GM23338 (cell line): ENCODE data around the gene FPGS. TPM values are rescaled to one million over a fixed set of nuclear protein-coding genes. Genes with fewer than 3 reads are reported as not detected.
"Not testable (repeated sequence)": the region's sequence is repeated elsewhere in the genome, so short reads cannot be mapped to it uniquely, and the experiment has no call there.

Source experiments
- ATAC-seq: fragments of 200-7000 bp; cut with Tn5 transposase; 3 replicates; pipeline ENCODE4 v1.9.1; 2020
- DNase-seq: peaks from one replicate; pipeline ENCODE4 v3.0.0-alpha.2; 2015; ENCODE audit warnings: low spot score
- H2AFZ ChIP-seq: fragments of 200-600 bp; sonication (generic); 2 replicates; pipeline ENCODE4 v1.8.0; 2016; ENCODE audit warnings: antibody characterized with exemption, mild to moderate bottlenecking, moderate library complexity
- H3F3A ChIP-seq: fragments of 200-600 bp; sonication (generic); replicated peaks from 2 replicates; pipeline ENCODE4 v1.8.0; 2017; ENCODE audit warnings: antibody characterized with exemption, mixed run types, low read depth
- H3K27ac ChIP-seq: fragments of 200-600 bp; sonication (generic); 2 replicates; pipeline ENCODE4 v1.6.1; 2016; ENCODE audit warnings: low read depth
- H3K27me3 ChIP-seq: fragments of 200-600 bp; sonication (generic); 2 replicates; pipeline ENCODE4 v1.8.0; 2016; ENCODE audit warnings: mild to moderate bottlenecking, mixed run types, moderate library complexity; ENCODE audit not compliant: insufficient read depth
- H3K36me3 ChIP-seq: fragments of 200-600 bp; sonication (generic); 2 replicates; pipeline ENCODE4 v1.8.0; 2016; ENCODE audit warnings: mild to moderate bottlenecking; ENCODE audit not compliant: insufficient read depth
- H3K4me1 ChIP-seq: fragments of 200-600 bp; sonication (generic); 2 replicates; pipeline ENCODE4 v1.8.0; 2016; ENCODE audit warnings: mild to moderate bottlenecking, moderate library complexity; ENCODE audit not compliant: insufficient read depth
- H3K4me2 ChIP-seq: fragments of 200-600 bp; sonication (generic); 2 replicates; pipeline ENCODE4 v1.7.1; 2017; ENCODE audit warnings: mixed run types
- H3K4me3 ChIP-seq: fragments of 200-600 bp; sonication (generic); 2 replicates; pipeline ENCODE4 v1.6.1; 2016; ENCODE audit warnings: mixed run types
- H3K79me2 ChIP-seq: fragments of 200-600 bp; sonication (generic); replicated peaks from 2 replicates; pipeline ENCODE4 v1.8.0; 2017; ENCODE audit warnings: mild to moderate bottlenecking; ENCODE audit not compliant: insufficient read depth
- H3K9me2 ChIP-seq: fragments of 200-600 bp; sonication (generic); 2 replicates; pipeline ENCODE4 v1.8.0; 2017; ENCODE audit not compliant: insufficient read depth
- H4K20me1 ChIP-seq: fragments of 200-600 bp; sonication (generic); replicated peaks from 2 replicates; pipeline ENCODE4 v1.8.0; 2017; ENCODE audit warnings: mild to moderate bottlenecking; ENCODE audit not compliant: insufficient read depth
- H3K27ac Mint-ChIP-seq: 2 replicates; pipeline ENCODE4 v1.8.0; 2020; ENCODE audit warnings: inconsistent platforms, mild to moderate bottlenecking, moderate library complexity, mixed read lengths
- H3K27me3 Mint-ChIP-seq: 3 replicates; pipeline ENCODE4 v1.8.0; 2022; ENCODE audit warnings: low read depth, mild to moderate bottlenecking, moderate library complexity, mixed read lengths, inconsistent platforms; ENCODE audit not compliant: insufficient read depth, poor library complexity
- H3K36me3 Mint-ChIP-seq: 3 replicates; pipeline ENCODE4 v1.8.0; 2021; ENCODE audit warnings: low read depth, mild to moderate bottlenecking, inconsistent platforms, moderate library complexity, mixed read lengths
- H3K4me1 Mint-ChIP-seq: 3 replicates; pipeline ENCODE4 v1.8.0; 2020; ENCODE audit warnings: mild to moderate bottlenecking, inconsistent platforms, mixed read lengths
- H3K4me3 Mint-ChIP-seq: 3 replicates; pipeline ENCODE4 v1.8.0; 2021; ENCODE audit warnings: moderate library complexity, mild to moderate bottlenecking, inconsistent platforms, mixed read lengths
- H3K9me3 Mint-ChIP-seq: 3 replicates; pipeline ENCODE4 v1.8.0; 2020; ENCODE audit warnings: moderate library complexity, mild to moderate bottlenecking, inconsistent platforms, mixed read lengths
- CREB1 ChIP-seq: fragments of 250-450 bp; sonication (Bioruptor Pico); IDR thresholded peaks from 2 replicates; pipeline ENCODE4 v1.5.0; 2020; ENCODE audit warnings: low read depth, mild to moderate bottlenecking, moderate library complexity
- ZNF114 ChIP-seq: fragments of 250-450 bp; sonication (Bioruptor Pico); IDR thresholded peaks from 2 replicates; pipeline ENCODE4 v1.5.0; 2020; ENCODE audit warnings: mild to moderate bottlenecking, moderate library complexity
- polyA plus RNA-seq: library from polyadenylated mRNA; unstranded; fragments of >200 nt; fragmentation: Nextera tagmentation; extraction: Ambion mirVana; gene quantifications from 2 replicates; pipeline ENCODE4 v1.2.1, GENCODE V29; 2016
- total RNA-seq: library from RNA; depleted of rRNA; stranded (reverse); fragments of >200 nt; shearing (Covaris generic); gene quantifications from 2 replicates; pipeline ENCODE4 v1.2.3, GENCODE V29; 2014
- TF ChIP-seq, protein P1 (sequence below): IDR thresholded peaks from one replicate; pipeline ENCODE4 v1.6.1; 2018; ENCODE audit warnings: antibody characterized with exemption; ENCODE audit not compliant: unreplicated experiment
- TF ChIP-seq, protein P2 (sequence below): IDR thresholded peaks from 2 replicates; pipeline ENCODE4 v1.6.1; 2016; ENCODE audit warnings: antibody characterized with exemption
- TF ChIP-seq, protein P3 (sequence below), 2 experiments: fragments of 200-600 bp in 1 of 2; sonication (generic) in 1 of 2; conservative IDR thresholded peaks; 2 replicates each; pipeline versions ENCODE4 v1.5.1 to v1.6.1; 2016 to 2017; ENCODE audit warnings: antibody characterized with exemption in 2 of 2, low read depth in 2 of 2, mild to moderate bottlenecking in 2 of 2, moderate library complexity in 1 of 2

Gene FPGS
- total and polyA plus RNA-seq, 2 experiments from 2014 or later, result 40.7 to 87.2 TPM

DNA sequence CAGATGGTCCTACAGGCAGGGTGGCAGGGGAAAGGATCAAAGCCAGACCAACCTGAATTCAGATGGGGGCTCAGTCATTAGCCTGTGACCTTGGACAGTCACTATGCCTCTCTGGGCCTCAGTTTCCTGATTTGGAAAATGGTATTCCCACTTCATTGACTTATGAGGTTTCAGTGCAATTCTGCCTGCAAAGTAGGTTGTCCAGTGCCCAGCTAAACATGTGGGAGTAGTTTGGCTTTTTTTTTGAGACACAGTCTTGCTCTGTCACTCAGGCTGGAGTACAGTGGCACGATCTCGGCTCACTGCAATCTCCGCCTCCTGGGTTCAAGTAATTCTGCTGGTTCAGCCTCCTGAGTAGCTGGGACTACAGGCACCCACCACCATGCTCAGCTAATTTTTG is 33.9 kb downstream of the FPGS start:
- not testable (repeated sequence) for ATAC-seq, H3K79me2 ChIP-seq, H3K9me3 Mint-ChIP-seq, H3K4me3 ChIP-seq, H3K27me3 ChIP-seq, H3K27ac ChIP-seq, H3K36me3 Mint-ChIP-seq, H3K4me2 ChIP-seq, H3K4me3 Mint-ChIP-seq, H3K27me3 Mint-ChIP-seq, H3K36me3 ChIP-seq, H2AFZ ChIP-seq, H4K20me1 ChIP-seq, H3K27ac Mint-ChIP-seq, H3K9me2 ChIP-seq, H3K4me1 ChIP-seq, H3F3A ChIP-seq, DNase-seq
- peaks cover 10% of the 10 kb centered on the region for H3K4me1 Mint-ChIP-seq

DNA sequence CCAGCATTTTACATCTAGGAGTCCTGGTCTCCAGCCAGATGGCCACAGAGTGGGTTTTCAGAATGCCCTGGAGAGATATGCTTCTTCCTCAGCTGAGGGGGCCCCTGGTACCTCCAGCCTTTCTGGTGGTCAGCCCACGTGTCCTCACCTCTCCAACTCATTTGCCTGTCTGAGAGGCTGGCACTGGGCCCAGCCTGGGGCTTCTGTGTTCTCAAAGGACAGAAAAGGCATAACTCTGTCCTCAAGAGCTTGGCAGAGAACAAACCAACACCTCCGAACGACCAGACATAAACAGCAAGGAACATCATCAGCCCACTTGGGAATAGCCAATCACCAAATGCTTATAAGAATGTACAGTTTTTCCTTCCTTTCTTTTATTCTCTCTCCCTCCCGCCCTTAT is 34.7 kb downstream of the FPGS start:
- H3K4me3 ChIP-seq, result no peak overlapping the region
- DNase-seq (no peak), ATAC-seq (no peak)
- Mint-ChIP-seq H3K4me1 (peaks cover 9% of the 10 kb centered on the region), H3K36me3 (no peaks in the 10 kb centered on the region), H3K27me3 (peaks cover 3% of the 10 kb centered on the region), H3K27ac (no peak overlapping the region), H3K9me3 (no peaks in the 10 kb centered on the region), H3K4me3 (no peak overlapping the region)
- H3K4me2 ChIP-seq, result no peak overlapping the region
- H3K27me3 ChIP-seq, result no peaks in the 10 kb centered on the region
- no peaks in the 10 kb centered on the region for H3K4me1 ChIP-seq
- H3K27ac ChIP-seq, result no peak overlapping the region
- TF ChIP-seq ZNF114 (CRISPR knock-in tag) (no peak), CREB1 (no peak)
- TF ChIP-seq, protein P1, sequence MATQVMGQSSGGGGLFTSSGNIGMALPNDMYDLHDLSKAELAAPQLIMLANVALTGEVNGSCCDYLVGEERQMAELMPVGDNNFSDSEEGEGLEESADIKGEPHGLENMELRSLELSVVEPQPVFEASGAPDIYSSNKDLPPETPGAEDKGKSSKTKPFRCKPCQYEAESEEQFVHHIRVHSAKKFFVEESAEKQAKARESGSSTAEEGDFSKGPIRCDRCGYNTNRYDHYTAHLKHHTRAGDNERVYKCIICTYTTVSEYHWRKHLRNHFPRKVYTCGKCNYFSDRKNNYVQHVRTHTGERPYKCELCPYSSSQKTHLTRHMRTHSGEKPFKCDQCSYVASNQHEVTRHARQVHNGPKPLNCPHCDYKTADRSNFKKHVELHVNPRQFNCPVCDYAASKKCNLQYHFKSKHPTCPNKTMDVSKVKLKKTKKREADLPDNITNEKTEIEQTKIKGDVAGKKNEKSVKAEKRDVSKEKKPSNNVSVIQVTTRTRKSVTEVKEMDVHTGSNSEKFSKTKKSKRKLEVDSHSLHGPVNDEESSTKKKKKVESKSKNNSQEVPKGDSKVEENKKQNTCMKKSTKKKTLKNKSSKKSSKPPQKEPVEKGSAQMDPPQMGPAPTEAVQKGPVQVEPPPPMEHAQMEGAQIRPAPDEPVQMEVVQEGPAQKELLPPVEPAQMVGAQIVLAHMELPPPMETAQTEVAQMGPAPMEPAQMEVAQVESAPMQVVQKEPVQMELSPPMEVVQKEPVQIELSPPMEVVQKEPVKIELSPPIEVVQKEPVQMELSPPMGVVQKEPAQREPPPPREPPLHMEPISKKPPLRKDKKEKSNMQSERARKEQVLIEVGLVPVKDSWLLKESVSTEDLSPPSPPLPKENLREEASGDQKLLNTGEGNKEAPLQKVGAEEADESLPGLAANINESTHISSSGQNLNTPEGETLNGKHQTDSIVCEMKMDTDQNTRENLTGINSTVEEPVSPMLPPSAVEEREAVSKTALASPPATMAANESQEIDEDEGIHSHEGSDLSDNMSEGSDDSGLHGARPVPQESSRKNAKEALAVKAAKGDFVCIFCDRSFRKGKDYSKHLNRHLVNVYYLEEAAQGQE, result no peak
- TF ChIP-seq, protein P2, sequence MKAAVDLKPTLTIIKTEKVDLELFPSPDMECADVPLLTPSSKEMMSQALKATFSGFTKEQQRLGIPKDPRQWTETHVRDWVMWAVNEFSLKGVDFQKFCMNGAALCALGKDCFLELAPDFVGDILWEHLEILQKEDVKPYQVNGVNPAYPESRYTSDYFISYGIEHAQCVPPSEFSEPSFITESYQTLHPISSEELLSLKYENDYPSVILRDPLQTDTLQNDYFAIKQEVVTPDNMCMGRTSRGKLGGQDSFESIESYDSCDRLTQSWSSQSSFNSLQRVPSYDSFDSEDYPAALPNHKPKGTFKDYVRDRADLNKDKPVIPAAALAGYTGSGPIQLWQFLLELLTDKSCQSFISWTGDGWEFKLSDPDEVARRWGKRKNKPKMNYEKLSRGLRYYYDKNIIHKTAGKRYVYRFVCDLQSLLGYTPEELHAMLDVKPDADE, result no peak
- TF ChIP-seq, protein P3, sequence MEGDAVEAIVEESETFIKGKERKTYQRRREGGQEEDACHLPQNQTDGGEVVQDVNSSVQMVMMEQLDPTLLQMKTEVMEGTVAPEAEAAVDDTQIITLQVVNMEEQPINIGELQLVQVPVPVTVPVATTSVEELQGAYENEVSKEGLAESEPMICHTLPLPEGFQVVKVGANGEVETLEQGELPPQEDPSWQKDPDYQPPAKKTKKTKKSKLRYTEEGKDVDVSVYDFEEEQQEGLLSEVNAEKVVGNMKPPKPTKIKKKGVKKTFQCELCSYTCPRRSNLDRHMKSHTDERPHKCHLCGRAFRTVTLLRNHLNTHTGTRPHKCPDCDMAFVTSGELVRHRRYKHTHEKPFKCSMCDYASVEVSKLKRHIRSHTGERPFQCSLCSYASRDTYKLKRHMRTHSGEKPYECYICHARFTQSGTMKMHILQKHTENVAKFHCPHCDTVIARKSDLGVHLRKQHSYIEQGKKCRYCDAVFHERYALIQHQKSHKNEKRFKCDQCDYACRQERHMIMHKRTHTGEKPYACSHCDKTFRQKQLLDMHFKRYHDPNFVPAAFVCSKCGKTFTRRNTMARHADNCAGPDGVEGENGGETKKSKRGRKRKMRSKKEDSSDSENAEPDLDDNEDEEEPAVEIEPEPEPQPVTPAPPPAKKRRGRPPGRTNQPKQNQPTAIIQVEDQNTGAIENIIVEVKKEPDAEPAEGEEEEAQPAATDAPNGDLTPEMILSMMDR (conservative IDR thresholded peaks at IDR 0.05; ENCODE audit: low read depth in 2 of 2), result no peak
- no peaks in the 10 kb centered on the region for H3F3A ChIP-seq
- no peaks in the 10 kb centered on the region for H3K79me2 ChIP-seq
- no peak overlapping the region for H2AFZ ChIP-seq
- H3K36me3 ChIP-seq, result no peaks in the 10 kb centered on the region
- no peaks in the 10 kb centered on the region for H3K9me2 ChIP-seq
- H4K20me1 ChIP-seq, result no peaks in the 10 kb centered on the region
